GM18858 (cell line): Measurements from ENCODE around the gene CTSS.
"Not testable (repeated sequence)": the region's sequence is repeated elsewhere in the genome, so short reads cannot be mapped to it uniquely, and the experiment has no call there.

Experiments
- ATAC-seq: cut with Tn5 transposase; IDR thresholded peaks from one replicate; pipeline ENCODE4 v1.9.1; 2021; ENCODE audit not compliant: unreplicated experiment

CTSS gene

GRCh38 chr1:150765296-150765976 is at the start of gene CTSS:
CTSS (minus strand) TSS chr1:150765778; CDS start chr1:150764763, 1,015 bp downstream.
- ATAC-seq, result peak; percentile 81

GRCh38 chr1:150813028-150813707 is 47.6 kb upstream of the CTSS start:
- no peak for ATAC-seq

GRCh38 chr1:150810958-150811659 is 45.5 kb upstream of the CTSS start:
- no peak for ATAC-seq

GRCh38 chr1:150809651-150810050 is 44.1 kb upstream of the CTSS start:
- no peak for ATAC-seq

GRCh38 chr1:150808846-150809245 is 43.3 kb upstream of the CTSS start:
- ATAC-seq, result no peak

GRCh38 chr1:150808121-150808520 is 42.5 kb upstream of the CTSS start, which contains the start of gene CTSK:
CTSK (minus strand) TSS chr1:150808260; CDS start chr1:150806805, 1,455 bp downstream.
- ATAC-seq, result no peak

- ATAC-seq, result no peak
Observed at GRCh38 chr1:150807249-150808023, 41.9 kb upstream of the CTSS start.

GRCh38 chr1:150805899-150806298 is 40.3 kb upstream of the CTSS start:
- ATAC-seq, result no peak

GRCh38 chr1:150804671-150805070 is 39.1 kb upstream of the CTSS start:
- no peak for ATAC-seq

GRCh38 chr1:150799089-150799488 is 33.5 kb upstream of the CTSS start:
- ATAC-seq, result no peak

GRCh38 chr1:150798525-150798924 is 32.9 kb upstream of the CTSS start:
- ATAC-seq, result no peak

- no peak for ATAC-seq
Observed at GRCh38 chr1:150796374-150796773, 30.8 kb upstream of the CTSS start.

GRCh38 chr1:150793778-150794177 is 28.2 kb upstream of the CTSS start:
- ATAC-seq, result not testable (repeated sequence)

GRCh38 chr1:150793221-150793620 is 27.6 kb upstream of the CTSS start:
- no peak for ATAC-seq

GRCh38 chr1:150791585-150791984 is 26.0 kb upstream of the CTSS start:
- no peak for ATAC-seq

GRCh38 chr1:150789396-150789795 is 23.8 kb upstream of the CTSS start:
- ATAC-seq, result no peak

- ATAC-seq, result no peak
Observed at GRCh38 chr1:150788946-150789345, 23.4 kb upstream of the CTSS start.

GRCh38 chr1:150787455-150787854 is 21.9 kb upstream of the CTSS start:
- ATAC-seq, result no peak

GRCh38 chr1:150780510-150780909 is 14.9 kb upstream of the CTSS start:
- no peak for ATAC-seq

- no peak for ATAC-seq
Observed at GRCh38 chr1:150778409-150778808, 12.8 kb upstream of the CTSS start.

GRCh38 chr1:150777544-150777943 is 12.0 kb upstream of the CTSS start:
- no peak for ATAC-seq
